GM21723 (cell line): Measurements from ENCODE around the gene MCF2L2.

Experiments
- ATAC-seq: cut with Tn5 transposase; IDR thresholded peaks from one replicate; pipeline ENCODE4 v1.9.1; 2021; ENCODE audit warnings: mild to moderate bottlenecking, moderate library complexity; ENCODE audit not compliant: unreplicated experiment

MCF2L2 gene

GRCh38 chr3:183270344-183270743 lies 158.1 kb downstream of the MCF2L2 start:
- no peak for ATAC-seq

- ATAC-seq, result no peak
These were observed 159.1 kb downstream of the MCF2L2 start for GRCh38 chr3:183269345-183269744.

GRCh38 chr3:183268366-183268765 lies 160.1 kb downstream of the MCF2L2 start:
- ATAC-seq, result no peak

- ATAC-seq, result no peak
These were observed 161.3 kb downstream of the MCF2L2 start for GRCh38 chr3:183267140-183267539.

- no peak for ATAC-seq
These were observed 162.0 kb downstream of the MCF2L2 start for GRCh38 chr3:183266454-183266853.

- ATAC-seq, result no peak
These were observed 162.5 kb downstream of the MCF2L2 start for GRCh38 chr3:183265834-183266417.

- ATAC-seq, result no peak
These were observed 163.2 kb downstream of the MCF2L2 start for GRCh38 chr3:183265157-183265642.

- no peak for ATAC-seq
These were observed 164.2 kb downstream of the MCF2L2 start for GRCh38 chr3:183264268-183264667.

GRCh38 chr3:183262875-183263378 lies 165.5 kb downstream of the MCF2L2 start:
- no peak for ATAC-seq

- no peak for ATAC-seq
These were observed 167.2 kb downstream of the MCF2L2 start for GRCh38 chr3:183261151-183261724.

GRCh38 chr3:183260167-183260904 lies 168.1 kb downstream of the MCF2L2 start:
- no peak for ATAC-seq

- ATAC-seq, result no peak
These were observed 168.8 kb downstream of the MCF2L2 start for GRCh38 chr3:183259621-183260020.

GRCh38 chr3:183259087-183259486 lies 169.3 kb downstream of the MCF2L2 start:
- no peak for ATAC-seq

GRCh38 chr3:183255348-183255730 lies 173.1 kb downstream of the MCF2L2 start:
- ATAC-seq, result no peak

GRCh38 chr3:183254487-183255347 lies 173.7 kb downstream of the MCF2L2 start:
- ATAC-seq, result peak; percentile 32

GRCh38 chr3:183253528-183254486 lies 174.6 kb downstream of the MCF2L2 start:
- peak; percentile 47 for ATAC-seq

GRCh38 chr3:183252973-183253527 lies 175.4 kb downstream of the MCF2L2 start, which contains the start of gene B3GNT5:
Gene B3GNT5 (plus strand): TSS chr3:183253253. CDS start chr3:183269799, 16,546 bp downstream.
- ATAC-seq, result peak; percentile 21

- no peak for ATAC-seq
These were observed 176.2 kb downstream of the MCF2L2 start for GRCh38 chr3:183252118-183252782.
